NK-92 (cell line): Measurements from ENCODE around the gene SLC66A2.

Experiments
- DNase-seq: peaks from one replicate; lab custom pipeline; 2025; ENCODE audit not compliant: unreplicated experiment; lab: John Stamatoyannopoulos, UW

SLC66A2 gene

GRCh38 chr18:79938196-79938595 lies 13.3 kb downstream of the SLC66A2 start:
- DNase-seq = no peak

DNA sequence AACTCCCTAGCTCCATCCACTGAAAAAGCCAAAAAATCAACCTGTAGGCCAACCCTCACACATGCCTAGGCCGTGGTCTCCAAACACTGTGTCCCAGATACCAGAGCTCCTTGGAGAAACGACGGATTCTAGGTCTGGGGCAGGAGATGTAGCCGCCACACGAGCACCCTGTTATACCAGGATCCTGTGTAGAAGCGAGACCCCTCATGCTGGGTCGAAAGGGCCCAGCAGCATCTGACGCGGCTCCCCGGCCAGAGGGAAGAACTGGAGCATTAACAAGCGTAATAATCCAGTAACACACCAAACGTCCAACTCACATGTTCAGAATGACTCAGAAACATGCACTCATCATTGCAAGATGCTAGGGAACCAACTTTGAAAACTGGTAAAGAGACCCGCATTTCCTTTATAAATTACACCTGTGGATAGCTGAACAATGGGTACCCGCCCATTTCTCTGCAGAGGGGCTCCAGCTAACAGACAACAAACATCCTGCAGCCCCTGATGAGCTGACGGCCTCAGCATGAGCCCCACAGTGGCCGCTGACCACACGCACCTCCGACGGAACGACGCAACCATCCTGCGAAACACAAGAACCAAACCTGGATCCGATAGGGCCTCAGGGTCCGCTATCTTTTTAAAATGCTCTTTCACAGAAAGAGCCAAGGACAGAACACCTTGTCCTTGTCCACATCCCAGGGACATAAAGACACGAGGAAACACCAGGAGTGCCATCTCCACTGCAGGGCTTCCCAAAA lies 14.2 kb downstream of the SLC66A2 start:
- no peak for DNase-seq

DNA sequence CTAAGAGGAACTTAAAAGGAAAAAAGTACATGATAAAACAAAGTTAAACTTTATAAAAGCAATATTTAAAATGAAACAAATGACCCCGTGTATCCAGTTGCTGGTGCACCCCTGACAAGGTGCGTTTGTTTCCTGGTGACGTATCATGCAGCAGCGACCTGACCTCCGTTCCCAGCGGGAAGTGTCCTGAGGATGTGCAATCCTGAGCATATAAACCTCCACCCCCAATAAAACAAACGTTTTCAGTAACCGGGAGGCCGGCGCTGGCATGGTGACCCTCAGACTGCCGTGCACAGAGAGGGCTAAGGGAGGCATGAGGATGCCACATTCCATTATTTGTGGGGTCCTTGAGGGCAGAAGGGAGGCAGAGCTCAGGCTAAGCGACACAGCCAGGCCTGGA lies 14.8 kb downstream of the SLC66A2 start:
- no peak for DNase-seq

DNA sequence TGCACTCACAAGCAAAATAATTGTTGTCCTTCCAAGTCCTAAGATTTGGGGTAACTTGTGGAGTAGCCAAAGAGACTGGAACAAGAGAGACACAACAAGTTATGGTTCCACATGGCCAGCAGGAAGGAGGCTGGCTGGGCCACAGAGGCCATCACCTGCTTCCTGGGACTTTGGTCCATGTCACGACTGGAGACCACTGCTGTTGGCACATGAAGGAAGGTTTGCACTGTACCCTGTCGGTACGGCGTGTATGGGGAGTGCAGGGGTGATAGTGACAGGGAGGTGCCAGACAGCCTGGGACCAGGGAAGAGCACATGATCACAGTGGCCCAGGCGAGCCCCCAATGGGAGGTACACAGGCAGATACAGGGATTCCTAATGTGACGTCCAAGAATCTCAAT lies 15.5 kb downstream of the SLC66A2 start:
- no peak for DNase-seq

GRCh38 chr18:79935499-79935898 lies 16.0 kb downstream of the SLC66A2 start:
- no peak for DNase-seq

DNA sequence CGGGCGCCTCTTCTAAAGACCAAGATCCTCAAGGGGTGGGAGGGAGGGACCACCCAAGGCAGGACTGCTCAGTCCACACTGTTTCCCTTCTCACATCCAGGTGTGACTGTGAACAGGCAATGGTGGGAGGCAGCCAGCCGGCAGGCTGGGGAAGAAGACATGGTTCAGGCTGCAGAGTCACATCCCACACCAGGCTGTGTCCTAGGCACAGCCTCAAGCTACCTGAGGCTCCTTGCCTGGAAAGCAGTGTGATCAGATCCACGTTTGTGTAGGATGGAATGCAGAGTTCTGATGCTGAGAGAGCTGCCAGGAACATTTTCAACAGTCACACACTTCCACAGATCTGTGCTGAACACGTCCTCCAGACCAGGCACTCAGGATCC lies 16.4 kb downstream of the SLC66A2 start:
- DNase-seq = no peak

DNA sequence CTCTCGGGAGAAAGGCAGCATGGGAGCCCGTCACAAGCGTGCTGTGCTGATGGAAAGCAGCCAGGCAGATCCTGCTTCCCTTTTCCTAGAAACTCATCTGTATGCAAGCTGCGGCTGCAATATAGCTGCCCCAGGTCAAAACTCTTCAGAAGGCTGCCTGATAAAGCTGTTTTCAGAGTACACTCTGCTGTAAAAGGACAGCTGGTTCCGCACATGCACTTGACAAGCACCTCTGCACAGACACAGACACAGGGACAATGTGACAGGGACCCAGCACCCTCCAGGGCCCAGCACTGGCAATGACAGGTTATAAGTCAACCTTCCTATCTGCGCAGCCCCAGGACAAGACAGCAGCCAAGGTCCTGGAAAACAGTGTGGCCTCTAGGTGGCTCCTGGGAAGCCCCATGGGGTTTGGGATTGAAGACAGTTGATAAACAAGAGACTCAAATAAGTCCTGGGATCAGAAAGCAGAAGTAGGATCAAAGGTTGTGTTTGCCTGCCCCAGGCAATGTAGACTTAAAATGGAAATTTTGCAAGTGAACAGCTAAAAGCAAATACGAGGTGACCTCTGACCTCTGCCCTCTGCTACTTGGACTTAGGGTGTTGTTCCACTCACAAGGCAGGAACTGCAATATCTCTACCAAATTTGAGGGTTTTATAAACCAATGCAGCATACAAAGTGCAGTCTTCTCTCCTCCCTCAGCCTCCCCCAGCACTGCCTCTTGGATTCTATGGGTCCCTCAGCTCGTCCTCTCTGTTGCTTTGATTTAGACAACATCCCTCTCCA lies 16.9 kb downstream of the SLC66A2 start:
- no peak for DNase-seq

- no peak for DNase-seq
Measured at GRCh38 chr18:79933765-79934164, 17.7 kb downstream of the SLC66A2 start.

- no peak for DNase-seq
Measured at GRCh38 chr18:79932907-79933306, 18.5 kb downstream of the SLC66A2 start.

- no peak for DNase-seq
Measured at GRCh38 chr18:79931475-79931874, 20.0 kb downstream of the SLC66A2 start.

GRCh38 chr18:79930020-79930642 lies 21.3 kb downstream of the SLC66A2 start:
- DNase-seq = no peak

GRCh38 chr18:79928563-79928960 lies 22.9 kb downstream of the SLC66A2 start:
- DNase-seq = no peak

DNA sequence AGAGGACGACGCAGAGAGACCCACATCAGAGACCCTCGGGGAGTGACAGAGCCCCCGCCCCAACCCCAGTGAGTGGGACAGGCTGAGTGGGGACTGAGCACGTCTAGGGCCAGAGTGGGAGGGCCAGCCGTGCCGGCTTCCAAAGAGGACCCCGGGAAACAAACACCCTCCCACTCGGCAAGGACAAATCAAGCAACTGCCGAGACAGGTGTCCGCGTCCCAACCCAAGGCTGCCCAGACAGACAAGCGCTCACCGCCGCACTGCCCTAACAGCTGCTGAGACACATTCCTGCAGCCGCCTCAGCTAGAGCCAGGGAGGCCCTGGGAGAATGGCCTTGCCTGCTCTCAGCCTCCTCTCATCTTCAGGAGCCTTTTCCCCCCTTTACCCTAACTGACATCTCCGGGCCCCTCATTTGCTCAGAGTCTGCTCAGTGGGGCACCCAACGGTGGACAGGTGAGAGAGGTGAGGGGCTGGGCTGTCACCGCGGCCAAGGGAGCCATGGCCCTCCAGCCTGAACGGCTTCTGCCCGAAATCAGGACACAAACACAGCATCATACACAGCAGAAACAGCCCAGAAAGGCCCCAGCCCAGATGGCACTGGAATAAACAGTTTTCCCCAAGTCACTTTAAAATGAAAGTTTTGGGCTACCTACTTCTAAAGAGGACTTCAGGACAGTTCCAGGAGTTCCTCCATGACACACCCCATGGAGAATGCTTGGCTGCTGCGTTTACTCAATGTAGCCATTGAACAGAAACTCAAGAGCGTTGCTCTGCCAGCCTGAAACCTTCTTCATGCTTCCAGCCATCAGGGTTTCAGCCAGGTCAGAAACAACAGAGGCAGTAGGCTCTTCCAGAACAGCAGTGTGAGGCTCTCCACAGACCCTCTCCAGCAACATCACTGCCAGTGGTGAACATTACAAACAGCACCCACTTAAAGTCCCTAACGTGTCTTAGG lies 23.6 kb downstream of the SLC66A2 start:
- no peak for DNase-seq

DNA sequence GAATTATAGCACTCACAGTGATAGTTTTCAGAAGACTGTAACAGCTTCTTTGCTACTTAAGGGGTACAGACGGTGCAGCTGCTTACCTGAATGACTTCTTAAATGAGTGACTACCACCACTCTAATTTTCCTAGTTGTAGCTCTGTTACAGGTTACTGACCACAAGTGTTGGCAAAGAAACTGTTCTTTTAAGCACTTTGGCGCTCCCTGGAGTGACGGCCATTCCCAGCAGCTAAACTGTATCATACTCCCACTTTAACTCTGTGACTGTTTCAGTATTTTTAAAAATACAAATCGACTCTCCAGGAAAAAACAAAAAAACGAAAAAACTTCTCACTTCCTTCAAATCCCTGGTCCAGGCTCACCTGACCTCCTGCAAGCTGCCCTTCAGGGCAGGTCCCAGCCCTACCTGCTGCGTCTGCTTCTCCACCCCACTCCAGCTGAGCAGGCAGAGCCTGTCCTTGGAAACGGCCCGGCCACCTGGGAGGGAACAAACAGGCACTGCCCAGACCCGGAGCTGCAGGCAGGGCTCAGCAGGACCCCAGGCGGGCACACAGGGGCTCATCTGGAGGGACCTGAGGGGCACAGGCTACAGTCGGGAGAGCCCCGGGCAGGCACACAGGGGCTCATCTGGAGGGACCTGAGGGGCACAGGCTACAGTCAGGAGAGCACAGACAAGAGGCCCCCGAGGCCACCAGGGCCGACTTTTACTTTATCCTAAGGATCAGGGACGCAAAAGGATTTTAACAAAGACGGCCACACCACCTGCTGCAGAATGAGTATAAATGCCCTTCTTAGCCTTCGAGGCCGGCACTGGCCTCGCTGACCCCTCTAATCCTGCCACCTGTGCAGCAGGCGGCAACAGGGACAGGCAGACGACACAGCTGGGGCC lies 24.5 kb downstream of the SLC66A2 start:
- no peak for DNase-seq

DNA sequence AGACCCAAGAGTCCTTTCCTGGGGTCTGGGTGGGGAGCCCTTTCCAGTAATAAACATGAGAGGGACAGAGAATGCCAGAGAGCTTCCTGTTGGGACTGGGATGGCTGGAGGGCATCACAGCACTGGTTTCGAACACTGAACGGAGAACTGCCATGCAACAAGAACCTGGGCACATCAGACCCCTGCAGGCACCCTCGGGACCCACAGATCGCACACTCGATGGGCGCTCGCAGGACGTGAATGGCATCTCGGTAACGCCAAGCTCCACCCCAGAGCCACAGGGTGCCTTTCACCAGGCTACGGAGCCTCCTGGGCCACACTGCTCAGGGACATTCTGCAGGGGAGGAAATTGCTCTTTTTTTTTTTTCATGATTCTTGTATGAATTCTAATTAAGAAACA lies 25.1 kb downstream of the SLC66A2 start:
- DNase-seq = no peak

- no peak for DNase-seq
Measured at GRCh38 chr18:79924814-79925731, 26.4 kb downstream of the SLC66A2 start.

DNA sequence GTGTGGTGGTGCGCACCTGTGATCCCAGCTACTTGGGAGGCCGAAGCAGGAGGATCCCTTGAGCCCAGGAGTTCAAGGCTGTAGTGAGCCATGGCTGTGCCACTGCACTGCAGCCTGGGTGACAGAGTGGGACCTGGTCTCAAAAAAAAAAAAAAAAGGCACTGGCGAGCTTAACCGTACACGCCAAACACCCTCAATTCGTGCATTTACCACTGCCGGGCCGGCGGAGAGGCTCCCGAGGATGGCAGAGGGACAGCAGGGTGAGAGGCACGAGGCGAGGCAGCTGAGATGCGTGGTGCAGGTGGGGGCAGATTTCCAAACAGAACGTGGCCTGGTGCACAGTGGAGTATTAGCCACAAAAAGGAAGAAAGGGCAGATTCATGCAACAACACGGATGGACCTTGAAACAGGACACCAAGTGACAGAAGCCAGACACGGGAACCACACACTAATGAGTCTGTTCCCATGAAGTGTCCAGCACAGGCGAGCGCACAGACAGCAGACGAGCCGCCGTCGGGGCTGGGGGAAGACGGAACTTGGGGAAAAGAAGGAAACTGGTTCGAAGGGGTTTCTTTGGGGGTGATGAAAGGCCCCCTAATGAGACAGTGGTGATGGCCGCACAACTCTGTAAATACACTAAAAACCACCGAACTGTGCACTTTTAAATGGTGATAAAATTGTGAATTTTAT lies 27.4 kb downstream of the SLC66A2 start:
- no peak for DNase-seq

DNA sequence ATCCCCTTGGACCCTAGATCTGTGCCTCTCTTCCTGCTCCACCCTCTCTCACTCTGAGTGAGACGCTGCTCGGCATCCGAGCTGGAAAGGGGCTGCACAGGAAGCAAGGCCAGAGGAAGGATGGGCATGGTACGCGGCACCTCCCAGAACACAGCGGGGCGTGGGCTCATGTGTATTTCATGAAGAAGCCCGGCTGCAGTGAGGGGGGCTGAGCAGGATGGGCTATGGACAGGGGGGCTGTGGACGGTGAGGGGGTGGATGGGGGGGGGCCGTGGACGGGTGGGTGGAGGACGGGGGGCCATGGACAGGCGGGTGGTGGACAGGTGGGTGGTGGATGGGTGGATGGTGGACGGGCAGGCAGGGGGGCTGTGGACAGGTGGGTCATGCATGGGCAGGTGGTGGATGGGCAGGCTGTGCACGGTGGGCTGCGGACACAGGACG lies 28.5 kb downstream of the SLC66A2 start:
- no peak for DNase-seq
